Heart right ventricle (tissue), 16 donors: ENCODE results near the gene CSTPP1. TPM values are rescaled to one million over a fixed set of nuclear protein-coding genes. Genes with fewer than 3 reads are reported as not detected.
A peak's percentile ranks its signal among the peaks of the same experiment; 100 is the strongest.

Experiments used
- ATAC-seq, 8 donors: fragments of 200-7000 bp; cut with Tn5 transposase; one replicate each; pipeline ENCODE4 v1.9.1; 2020; ENCODE audit warnings: mild to moderate bottlenecking in 8 of 8, moderate library complexity in 8 of 8, moderate number of reproducible peaks in 1 of 8
- DNase-seq, 2 donors: peaks; one replicate each; pipeline ENCODE4 v3.0.0-alpha.2; 2020
- H3K27ac ChIP-seq, 10 donors: fragments of 200-600 bp; sonication (generic) in 2 of 10; one replicate each; pipeline versions ENCODE4 v1.5.0 to v1.8.0; 2020 to 2022; ENCODE audit warnings: mild to moderate bottlenecking in 3 of 10
- H3K27me3 ChIP-seq, 7 donors: fragments of 200-600 bp; one replicate each; pipeline ENCODE4 v1.8.0; 2021 to 2022; ENCODE audit warnings: mild to moderate bottlenecking in 2 of 7
- H3K36me3 ChIP-seq, 9 donors: fragments of 200-600 bp; sonication (generic) in 1 of 9; one replicate each; pipeline versions ENCODE4 v1.5.0 to v1.8.0; 2020 to 2022; ENCODE audit warnings: mild to moderate bottlenecking in 2 of 9
- H3K4me1 ChIP-seq, 9 donors: fragments of 200-600 bp; sonication (generic) in 1 of 9; one replicate each; pipeline versions ENCODE4 v1.5.0 to v1.8.0; 2020 to 2022; ENCODE audit warnings: mild to moderate bottlenecking in 4 of 9
- H3K4me3 ChIP-seq, 10 donors: fragments of 200-600 bp; sonication (generic) in 2 of 10; one replicate each; pipeline versions ENCODE4 v1.5.0 to v1.8.0; 2020 to 2022; ENCODE audit warnings: mild to moderate bottlenecking in 7 of 10, moderate library complexity in 2 of 10
- H3K9me3 ChIP-seq, 11 donors: fragments of 200-600 bp in 10 of 11; sonication (generic) in 2 of 11; one replicate each; pipeline versions ENCODE4 v1.5.0 to v1.8.0; 2013 to 2022; ENCODE audit warnings: mild to moderate bottlenecking in 2 of 11, control low read depth in 1 of 11, moderate library complexity in 1 of 11
- WGBS, 2 donors: extraction: QIAGEN DNeasy Blood & Tissue Kit; methylation state at CpG; one replicate each; pipeline ENCODE4 v1.1.7; 2013; ENCODE audit warnings: inconsistent platforms in 1 of 2; 5-methylcytosine and 5-hydroxymethylcytosine counted together
- intact Hi-C, 10 donors: fragments of 100-400 bp; cut with DNase I; formaldehyde crosslinking; loops; one replicate each; pipeline versions ENCODE4 v1.11.1 to v1.14.2; 2022
- polyA plus RNA-seq, 2 donors: library from polyadenylated mRNA; stranded (reverse); fragments of 200-250 nt; gene quantifications; one replicate each; pipeline ENCODE4 v1.2.3, GENCODE V29; 2013
- total RNA-seq, 10 donors: library from RNA; stranded (reverse); fragmentation: NEBNext Ultra II Directional in 3 of 10; extraction: Animal tissue kit (Norgen Biotek cat#: 25700) in 3 of 10; gene quantifications; one replicate each; pipeline versions ENCODE4 v1.2.1 to v1.2.4, GENCODE V29; 2021 to 2023
- TF ChIP-seq, protein P1 (sequence below), 9 donors: fragments of 200-600 bp; sonication (generic) in 2 of 9; IDR thresholded peaks; one replicate each; pipeline versions ENCODE4 v1.5.0 to v1.8.0; 2021 to 2022; ENCODE audit warnings: antibody characterized with exemption in 9 of 9, mild to moderate bottlenecking in 5 of 9, moderate library complexity in 1 of 9
- donor health status: Arrhythmogenic right ventricular cardiomyopathy.
- donor health status: ischemic (EF 13 %, LVEDD 7.1; RV severe dilation, severe dysfunction).
- donor health status: healthy with polysubstance abuse.
- donor health status: DM: no; HTN: yes; CAD: no.
- donor health status: DM: no; HTN: no; CAD: no.
- donor health status: ischemic (EF 25% LVEDD 6.9; RV normal size, moderate dysfunction).
- donor health status: ischemic (EF 25% LVEDD 5.7; RV mildly dilated, moderate dysfunction).
- donor health status: healthy.
- donor health status: DM: yes; HTN: yes; CAD: no.
- donor health status: Ischemic cardiomyopathy.
- donor health status: ischemic (EF 35%, LVEDD 5.7; RV mildly dilated, moderate dysfunction).
- donor health status: nonischemic (EF 11% LVEDD 7.7; RV severe dilation, severe dysfunction).
- donor health status: DM: yes; HTN: yes; CAD: no.
- donor health status: PGD.
- donor health status: ischemic (EF 29% LVEDD 5.4; RV normal size, mild dysfunction).
- donor health status: nonischemic (EF 23%, LVEDD 6.1; RV moderate dilation, normal function).

CSTPP1 gene
- total and polyA plus RNA-seq, 12 donors: 10.2 to 26.7 (median 16.7) TPM

DNA sequence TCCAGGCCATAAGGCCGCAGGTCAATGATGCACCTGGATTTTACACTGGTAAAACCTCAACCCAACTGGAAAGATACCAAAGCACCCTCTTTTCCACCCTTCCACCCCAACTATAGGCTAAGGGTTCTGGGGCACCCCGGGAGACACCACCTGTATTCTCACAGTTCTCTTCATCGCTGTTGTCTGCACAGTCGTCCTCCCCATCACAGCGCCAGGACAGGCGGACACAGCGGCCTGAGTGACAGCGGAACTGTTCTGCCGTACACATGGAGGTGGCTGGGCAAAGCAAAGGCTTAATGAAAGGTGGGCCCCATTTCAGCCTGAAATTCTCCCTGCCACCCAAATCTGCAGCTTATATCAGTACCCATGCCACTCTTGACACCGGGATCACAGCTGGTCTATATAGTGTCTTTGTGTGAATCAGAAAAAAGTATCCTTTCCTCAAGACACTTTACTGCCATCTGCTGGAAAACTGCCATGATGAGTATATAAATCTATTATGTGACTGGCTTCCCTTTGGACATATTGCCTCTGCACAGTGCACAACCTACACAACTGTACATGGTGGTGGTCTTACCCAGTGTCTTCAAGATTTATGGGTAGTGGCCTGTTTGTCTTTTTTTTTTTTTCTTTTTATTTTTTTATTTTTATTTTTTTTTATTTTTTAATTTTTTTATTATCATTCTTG lies 39.7 kb upstream of the CSTPP1 start:
- intact Hi-C loops: loop anchor here in 3 of 10 donors (5.0 to 10.0 kb wide), 2 partner anchors 255 to 458 kb away; partner anchors contain the start of gene MYBPC3 (in 2 of the 3)
- DNase-seq (no peak), ATAC-seq (peak in 5 of 8 donors; percentile 4 to 55 (median 11))
- H3K4me1 ChIP-seq: peaks cover 0 to 21% (median 2%) of the 10 kb centered on the region in 9 donors
- peaks cover 0 to 39% (median 0%) of the 10 kb centered on the region in 9 donors for H3K36me3 ChIP-seq
- no peaks in the 10 kb centered on the region for H3K9me3 ChIP-seq
- TF ChIP-seq, protein P1, sequence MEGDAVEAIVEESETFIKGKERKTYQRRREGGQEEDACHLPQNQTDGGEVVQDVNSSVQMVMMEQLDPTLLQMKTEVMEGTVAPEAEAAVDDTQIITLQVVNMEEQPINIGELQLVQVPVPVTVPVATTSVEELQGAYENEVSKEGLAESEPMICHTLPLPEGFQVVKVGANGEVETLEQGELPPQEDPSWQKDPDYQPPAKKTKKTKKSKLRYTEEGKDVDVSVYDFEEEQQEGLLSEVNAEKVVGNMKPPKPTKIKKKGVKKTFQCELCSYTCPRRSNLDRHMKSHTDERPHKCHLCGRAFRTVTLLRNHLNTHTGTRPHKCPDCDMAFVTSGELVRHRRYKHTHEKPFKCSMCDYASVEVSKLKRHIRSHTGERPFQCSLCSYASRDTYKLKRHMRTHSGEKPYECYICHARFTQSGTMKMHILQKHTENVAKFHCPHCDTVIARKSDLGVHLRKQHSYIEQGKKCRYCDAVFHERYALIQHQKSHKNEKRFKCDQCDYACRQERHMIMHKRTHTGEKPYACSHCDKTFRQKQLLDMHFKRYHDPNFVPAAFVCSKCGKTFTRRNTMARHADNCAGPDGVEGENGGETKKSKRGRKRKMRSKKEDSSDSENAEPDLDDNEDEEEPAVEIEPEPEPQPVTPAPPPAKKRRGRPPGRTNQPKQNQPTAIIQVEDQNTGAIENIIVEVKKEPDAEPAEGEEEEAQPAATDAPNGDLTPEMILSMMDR (IDR thresholded peaks at IDR 0.05): peak in 4 of 9 donors; percentile 13 to 29 (median 23)
- 91 to 94% methylated on average over 10 of the region's 10 CpGs for WGBS, 2 donors
- no peaks in the 10 kb centered on the region for H3K27me3 ChIP-seq
- no peak overlapping the region for H3K4me3 ChIP-seq
- H3K27ac ChIP-seq: no peak overlapping the region

DNA sequence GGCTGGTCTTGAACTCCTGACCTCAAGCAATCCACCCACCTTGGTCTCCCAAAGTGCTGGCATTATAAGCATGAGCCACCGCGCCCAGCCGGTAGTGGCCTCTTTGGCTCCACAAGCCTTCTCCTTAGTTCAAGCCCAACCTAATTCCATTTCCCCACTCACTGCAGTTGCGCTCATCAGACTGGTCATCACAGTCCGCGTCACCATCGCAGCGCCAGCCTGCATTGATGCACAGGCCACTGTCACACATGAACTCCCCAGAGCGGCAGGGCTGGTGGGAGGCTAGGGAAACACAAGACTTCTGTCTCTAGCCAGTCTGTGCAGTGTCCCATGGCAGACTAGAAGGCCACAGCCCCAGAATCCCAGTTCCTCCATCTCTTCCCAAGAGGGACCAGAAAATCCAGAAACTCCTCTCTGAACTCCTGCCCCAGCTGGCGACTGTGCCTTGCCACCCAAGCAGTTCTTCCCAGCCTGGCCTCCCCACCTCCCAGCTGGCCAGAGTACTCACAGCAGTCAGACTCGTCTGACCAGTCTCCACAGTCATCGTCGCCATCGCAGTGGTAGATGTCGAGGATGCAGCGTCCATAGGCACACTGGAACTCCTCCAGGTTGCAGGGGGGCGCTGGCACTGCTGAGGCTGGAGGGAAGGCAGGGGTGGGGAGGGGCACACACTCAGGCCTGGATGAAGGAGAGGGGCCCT lies 38.0 kb upstream of the CSTPP1 start:
- ATAC-seq: no peak
- TF ChIP-seq, protein P1 (IDR thresholded peaks at IDR 0.05): no peak
- no peaks in the 10 kb centered on the region for H3K9me3 ChIP-seq
- intact Hi-C loops: loop anchor here in 3 of 10 donors (5.0 to 10.0 kb wide), 2 partner anchors 254 to 456 kb away; partner anchors contain the start of gene MYBPC3 (in 2 of the 3)
- H3K27ac ChIP-seq: no peak overlapping the region
- peaks cover 0 to 22% (median 0%) of the 10 kb centered on the region in 9 donors for H3K36me3 ChIP-seq
- WGBS, 2 donors: 97% methylated on average over 17 of the region's 17 CpGs
- H3K27me3 ChIP-seq: no peaks in the 10 kb centered on the region
- no peak overlapping the region for H3K4me3 ChIP-seq
- H3K4me1 ChIP-seq: peaks cover 0 to 30% (median 5%) of the 10 kb centered on the region in 9 donors
- no peak for DNase-seq

DNA sequence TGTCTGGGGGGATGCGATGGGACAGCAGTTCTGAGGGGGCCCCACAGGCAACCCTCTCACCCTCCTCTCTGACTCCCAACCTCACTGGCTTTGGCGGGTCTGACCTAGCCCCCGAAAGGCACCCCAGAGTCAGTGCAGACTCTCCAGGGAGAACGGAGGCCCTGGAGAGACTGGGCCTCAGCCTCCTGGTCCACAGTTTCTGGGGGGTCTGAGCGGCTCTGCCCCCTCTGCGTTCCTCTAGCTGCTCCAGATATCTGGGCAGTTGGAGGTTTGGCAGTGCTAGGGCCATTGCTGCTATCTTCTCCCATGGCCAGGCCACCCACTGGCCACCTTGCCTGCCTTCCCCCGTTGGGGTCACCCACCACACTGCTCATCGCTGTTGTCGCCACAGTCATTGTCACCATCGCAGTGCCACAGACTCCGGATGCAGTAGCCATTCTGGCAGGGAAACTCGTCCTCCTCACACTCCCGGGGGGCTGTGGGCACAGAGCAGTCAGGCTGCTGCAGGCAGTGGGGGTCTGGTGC lies 37.0 kb upstream of the CSTPP1 start:
- Histone ChIP-seq H3K27me3 (no peaks in the 10 kb centered on the region), H3K36me3 (peaks cover 0 to 17% (median 0%) of the 10 kb centered on the region in 9 donors), H3K9me3 (no peaks in the 10 kb centered on the region), H3K27ac (no peak overlapping the region), H3K4me3 (no peak overlapping the region), H3K4me1 (peaks cover 0 to 36% (median 5%) of the 10 kb centered on the region in 9 donors)
- no peak for ATAC-seq
- WGBS, 2 donors: 91 to 92% methylated on average over 13 of the region's 13 CpGs
- TF ChIP-seq, protein P1 (IDR thresholded peaks at IDR 0.05): no peak
- no peak for DNase-seq
- intact Hi-C loops: loop anchor here in 3 of 10 donors (5.0 to 10.0 kb wide), 2 partner anchors 253 to 455 kb away; partner anchors contain the start of gene MYBPC3 (in 2 of the 3)

DNA sequence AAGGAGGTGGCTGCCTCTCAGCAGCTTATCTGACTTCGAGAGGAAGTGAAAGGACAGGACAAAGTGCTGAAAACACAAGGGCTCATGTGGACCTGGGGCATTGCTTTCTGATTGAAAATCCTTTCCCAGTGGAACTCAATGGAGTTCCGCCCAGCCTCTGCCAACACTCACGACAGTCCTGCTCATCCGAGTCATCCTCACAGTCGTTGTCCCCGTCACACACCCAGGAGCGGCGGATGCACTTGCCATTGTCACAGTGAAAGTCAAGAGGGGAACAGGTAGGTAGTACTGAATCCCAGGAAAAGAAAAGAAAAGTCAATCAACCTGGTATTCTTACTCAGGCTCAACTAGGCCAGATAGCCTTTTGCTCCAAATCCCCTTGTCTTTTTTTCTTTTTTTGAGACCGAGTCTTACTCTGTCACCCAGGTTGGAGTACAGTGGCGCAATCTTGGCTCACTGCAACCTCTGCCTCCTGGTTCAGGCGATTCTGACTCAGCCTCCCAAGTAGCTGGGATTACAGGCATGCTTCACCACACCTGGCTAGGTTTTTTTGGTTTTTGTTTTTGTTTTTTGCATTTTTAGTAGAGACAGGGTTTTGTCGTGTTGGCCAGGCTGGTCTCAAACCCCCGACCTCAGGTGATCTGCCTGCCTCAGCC lies 36.3 kb upstream of the CSTPP1 start:
- H3K27ac ChIP-seq: no peak overlapping the region
- peaks cover 0 to 35% (median 5%) of the 10 kb centered on the region in 9 donors for H3K4me1 ChIP-seq
- no peak overlapping the region for H3K4me3 ChIP-seq
- ATAC-seq: no peak
- intact Hi-C loops: no loop called here
- no peak for DNase-seq
- no peaks in the 10 kb centered on the region for H3K27me3 ChIP-seq
- 86 to 90% methylated on average over 13 of the region's 13 CpGs for WGBS, 2 donors
- H3K36me3 ChIP-seq: peaks cover 0 to 12% (median 0%) of the 10 kb centered on the region in 9 donors
- H3K9me3 ChIP-seq: no peaks in the 10 kb centered on the region
- TF ChIP-seq, protein P1 (IDR thresholded peaks at IDR 0.05): no peak
